Effector memory CD8-positive, alpha-beta T cell (primary cell): ENCODE measurements around the gene STK32C.
A peak's percentile ranks its signal among the peaks of the same experiment; 100 is the strongest.

ENCODE experiments used
- ATAC-seq: fragments of 150-1000 bp; cut with Tn5 transposase; replicated peaks from 2 replicates; pipeline ENCODE4 v1.10.0; 2021; ENCODE audit warnings: mild to moderate bottlenecking, moderate library complexity
- DNase-seq, 3 experiments: peaks; one replicate each; pipeline ENCODE4 v3.0.0; 2021
- H3K27ac Mint-ChIP-seq, 2 donors: one replicate each; pipeline ENCODE4 v1.8.0; 2022; ENCODE audit warnings: mild to moderate bottlenecking in 2 of 2, mixed read lengths in 2 of 2, moderate library complexity in 2 of 2
- H3K27me3 Mint-ChIP-seq, 2 donors: one replicate each; pipeline ENCODE4 v1.8.0; 2022; ENCODE audit warnings: mixed read lengths in 2 of 2
- H3K36me3 Mint-ChIP-seq: one replicate; pipeline ENCODE4 v1.8.0; 2022; ENCODE audit warnings: mild to moderate bottlenecking, moderate library complexity, mixed read lengths; ENCODE audit not compliant: insufficient read depth
- H3K4me1 Mint-ChIP-seq, 2 donors: one replicate each; pipeline ENCODE4 v1.8.0; 2022; ENCODE audit warnings: low read depth in 2 of 2, mixed read lengths in 2 of 2
- H3K4me3 Mint-ChIP-seq, 2 donors: one replicate each; pipeline ENCODE4 v1.8.0; 2022; ENCODE audit warnings: mild to moderate bottlenecking in 2 of 2, mixed read lengths in 2 of 2, moderate library complexity in 2 of 2
- H3K9me3 Mint-ChIP-seq, 2 donors: one replicate each; pipeline ENCODE4 v1.8.0; 2022; ENCODE audit warnings: mixed read lengths in 2 of 2

The STK32C gene

GRCh38 chr10:132250481-132251475 is 57.0 kb downstream of the STK32C start:
- peaks cover 4% of the 10 kb centered on the region for H3K36me3 Mint-ChIP-seq
- no peak overlapping the region for H3K27ac Mint-ChIP-seq
- H3K4me3 Mint-ChIP-seq = no peak overlapping the region
- H3K27me3 Mint-ChIP-seq = peaks cover 0 to 7% of the 10 kb centered on the region in 2 donors
- H3K9me3 Mint-ChIP-seq = no peaks in the 10 kb centered on the region
- H3K4me1 Mint-ChIP-seq = peaks cover 8 to 10% of the 10 kb centered on the region in 2 donors
- ATAC-seq = no peak
- no peak for DNase-seq

DNA sequence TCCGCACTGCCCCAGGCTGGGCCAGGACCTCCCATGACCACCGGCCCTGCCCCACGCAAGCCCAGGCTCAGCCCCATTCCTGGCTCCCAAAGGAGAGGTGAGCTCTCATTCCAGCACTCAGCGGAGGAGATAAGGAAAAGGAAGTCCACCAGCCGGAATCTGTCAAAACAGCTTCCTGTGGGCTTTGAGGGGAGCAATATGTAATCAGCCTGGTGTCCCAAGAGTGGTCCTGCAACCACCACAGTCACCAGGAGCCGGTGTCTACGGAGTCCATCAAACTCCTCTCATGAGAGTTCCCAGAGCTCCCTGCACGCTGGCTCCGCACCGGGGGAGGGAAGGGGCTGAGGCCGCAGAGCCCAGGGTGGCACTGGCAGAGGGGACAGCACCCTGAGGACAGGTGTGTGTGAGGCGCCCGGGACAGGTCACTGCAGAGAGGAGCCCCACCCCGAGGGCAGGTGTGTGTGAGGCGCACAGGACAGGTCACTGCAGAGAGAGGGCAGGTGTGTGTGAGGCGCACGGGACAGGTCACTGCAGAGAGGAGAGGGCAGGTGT is 57.9 kb downstream of the STK32C start:
- no peak for ATAC-seq
- DNase-seq = no peak
- H3K4me1 Mint-ChIP-seq = peaks cover 5 to 10% of the 10 kb centered on the region in 2 donors
- no peaks in the 10 kb centered on the region for H3K9me3 Mint-ChIP-seq
- peaks cover 4% of the 10 kb centered on the region for H3K36me3 Mint-ChIP-seq
- no peak overlapping the region for H3K27ac Mint-ChIP-seq
- peaks cover 0 to 7% of the 10 kb centered on the region in 2 donors for H3K27me3 Mint-ChIP-seq
- H3K4me3 Mint-ChIP-seq = no peak overlapping the region

- Mint-ChIP-seq H3K36me3 (peaks cover 4% of the 10 kb centered on the region), H3K9me3 (no peaks in the 10 kb centered on the region), H3K27me3 (peaks cover 0 to 7% of the 10 kb centered on the region in 2 donors), H3K4me3 (no peak overlapping the region), H3K4me1 (peaks cover 3 to 10% of the 10 kb centered on the region in 2 donors), H3K27ac (no peak overlapping the region)
- no peak for ATAC-seq
- no peak for DNase-seq
Observed at GRCh38 chr10:132249226-132249724, 58.5 kb downstream of the STK32C start.

DNA sequence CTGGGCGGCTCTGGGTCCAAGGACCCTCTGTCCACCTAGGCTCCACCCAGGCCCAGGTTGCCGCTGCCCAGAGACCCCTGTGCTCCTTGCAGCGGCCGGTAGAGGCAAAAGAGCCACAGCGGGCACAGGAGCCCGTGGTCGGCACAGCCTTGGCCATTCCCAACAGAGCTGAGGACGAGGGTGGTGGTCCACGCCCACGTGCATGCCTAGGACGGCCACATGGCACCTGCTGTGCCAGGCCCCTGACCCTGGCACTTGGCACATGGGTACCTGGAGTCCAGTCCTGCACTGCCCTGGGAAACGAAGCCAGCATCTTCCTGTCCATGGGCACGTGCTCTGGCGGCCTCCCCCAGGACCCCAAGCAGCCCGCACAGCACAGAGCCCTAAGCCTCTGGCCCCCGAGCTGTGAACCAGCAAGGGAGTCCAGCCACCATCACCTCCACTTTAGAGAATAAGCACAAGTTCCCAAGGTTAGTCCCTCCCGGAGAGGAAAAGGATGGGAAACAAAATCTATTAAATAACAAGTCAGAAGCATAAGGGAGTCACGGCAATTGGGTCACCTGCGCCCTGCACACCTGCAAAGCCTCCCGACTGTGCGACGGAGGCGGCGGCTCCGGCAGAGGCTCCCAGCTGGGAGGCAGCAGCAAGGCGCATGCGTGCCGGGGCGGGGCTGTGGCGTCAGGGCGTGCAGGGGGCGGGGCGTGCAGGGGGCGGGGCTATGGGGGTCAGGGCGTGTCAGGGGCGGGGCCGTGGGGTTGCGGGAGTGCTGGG is 59.1 kb downstream of the STK32C start:
- Mint-ChIP-seq H3K4me3 (peak overlapping the region; percentile 58 to 69), H3K36me3 (peaks cover 4% of the 10 kb centered on the region), H3K27ac (no peak overlapping the region), H3K4me1 (peaks cover 3 to 10% of the 10 kb centered on the region in 2 donors), H3K27me3 (peaks cover 0 to 7% of the 10 kb centered on the region in 2 donors), H3K9me3 (no peaks in the 10 kb centered on the region)
- ATAC-seq (peak; percentile 63), DNase-seq (peak; percentile 35 to 42 (median 38))

- DNase-seq (no peak), ATAC-seq (no peak)
- Mint-ChIP-seq H3K27me3 (peaks cover 0 to 7% of the 10 kb centered on the region in 2 donors), H3K9me3 (no peaks in the 10 kb centered on the region), H3K36me3 (peaks cover 4% of the 10 kb centered on the region), H3K4me1 (peaks cover 3 to 10% of the 10 kb centered on the region in 2 donors), H3K4me3 (peak overlapping the region; percentile 21 to 22), H3K27ac (no peak overlapping the region)
Observed at GRCh38 chr10:132247943-132248342, 59.8 kb downstream of the STK32C start.

DNA sequence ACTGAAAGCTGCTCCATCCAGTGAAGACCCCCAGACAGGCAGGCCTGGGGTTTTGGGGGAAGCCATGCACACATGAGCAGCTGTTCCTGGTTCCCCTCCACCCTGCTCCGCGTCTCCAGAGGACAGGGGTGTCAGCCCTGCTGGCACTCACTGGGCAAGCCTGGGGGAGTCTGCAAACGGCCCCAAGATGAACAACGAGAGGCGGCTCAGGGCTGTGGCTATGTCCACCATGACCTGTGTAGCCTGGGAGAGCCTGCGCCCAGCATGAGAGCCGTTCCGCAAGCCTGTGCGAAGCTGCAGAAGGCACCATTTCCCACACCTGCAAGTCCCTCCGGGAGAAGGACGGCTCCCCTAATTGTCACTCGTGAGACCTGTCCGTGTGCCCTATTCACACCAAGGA is 61.5 kb downstream of the STK32C start:
- Mint-ChIP-seq H3K9me3 (no peaks in the 10 kb centered on the region), H3K27me3 (peaks cover 0 to 7% of the 10 kb centered on the region in 2 donors), H3K4me1 (peaks cover 3 to 10% of the 10 kb centered on the region in 2 donors), H3K27ac (peak overlapping the region in 1 of 2 donors; percentile 10), H3K36me3 (no peaks in the 10 kb centered on the region), H3K4me3 (no peak overlapping the region)
- no peak for ATAC-seq
- DNase-seq = no peak

DNA sequence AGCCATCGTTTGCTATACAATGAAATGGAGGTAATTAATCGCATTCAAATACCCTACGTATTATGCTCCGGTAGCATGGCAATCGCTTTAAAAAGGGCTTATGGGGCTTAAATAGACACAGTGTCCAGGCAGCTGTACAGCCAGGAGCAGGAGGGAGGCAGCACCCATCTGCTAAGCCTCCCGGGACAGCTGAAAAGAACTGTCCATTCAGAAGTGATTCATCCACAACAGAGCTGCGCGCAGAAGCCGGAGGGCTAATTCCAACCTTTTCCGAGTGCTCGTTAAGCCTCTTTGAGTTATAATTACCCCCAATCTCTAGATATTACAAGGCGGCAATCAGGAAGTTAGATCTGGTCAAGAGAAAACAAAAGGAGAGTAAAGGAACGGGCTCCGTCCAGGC is 62.7 kb downstream of the STK32C start:
- Mint-ChIP-seq H3K4me1 (peaks cover 3 to 10% of the 10 kb centered on the region in 2 donors), H3K27me3 (peaks cover 0 to 7% of the 10 kb centered on the region in 2 donors), H3K27ac (no peak overlapping the region), H3K4me3 (no peak overlapping the region), H3K36me3 (no peaks in the 10 kb centered on the region), H3K9me3 (no peaks in the 10 kb centered on the region)
- no peak for DNase-seq
- ATAC-seq = no peak

GRCh38 chr10:132243626-132244025 is 64.1 kb downstream of the STK32C start:
- Mint-ChIP-seq H3K4me3 (no peak overlapping the region), H3K36me3 (no peaks in the 10 kb centered on the region), H3K4me1 (peaks cover 3 to 8% of the 10 kb centered on the region in 2 donors), H3K27me3 (peaks cover 0 to 7% of the 10 kb centered on the region in 2 donors), H3K9me3 (no peaks in the 10 kb centered on the region), H3K27ac (peak overlapping the region in 1 of 2 donors; percentile 35)
- no peak for DNase-seq
- ATAC-seq = no peak

GRCh38 chr10:132243141-132243540 is 64.6 kb downstream of the STK32C start:
- H3K27ac Mint-ChIP-seq = no peak overlapping the region
- no peaks in the 10 kb centered on the region for H3K36me3 Mint-ChIP-seq
- ATAC-seq (no peak), DNase-seq (no peak)
- no peak overlapping the region for H3K4me3 Mint-ChIP-seq
- H3K4me1 Mint-ChIP-seq = peaks cover 3 to 7% of the 10 kb centered on the region in 2 donors
- no peaks in the 10 kb centered on the region for H3K9me3 Mint-ChIP-seq
- peaks cover 0 to 7% of the 10 kb centered on the region in 2 donors for H3K27me3 Mint-ChIP-seq

DNA sequence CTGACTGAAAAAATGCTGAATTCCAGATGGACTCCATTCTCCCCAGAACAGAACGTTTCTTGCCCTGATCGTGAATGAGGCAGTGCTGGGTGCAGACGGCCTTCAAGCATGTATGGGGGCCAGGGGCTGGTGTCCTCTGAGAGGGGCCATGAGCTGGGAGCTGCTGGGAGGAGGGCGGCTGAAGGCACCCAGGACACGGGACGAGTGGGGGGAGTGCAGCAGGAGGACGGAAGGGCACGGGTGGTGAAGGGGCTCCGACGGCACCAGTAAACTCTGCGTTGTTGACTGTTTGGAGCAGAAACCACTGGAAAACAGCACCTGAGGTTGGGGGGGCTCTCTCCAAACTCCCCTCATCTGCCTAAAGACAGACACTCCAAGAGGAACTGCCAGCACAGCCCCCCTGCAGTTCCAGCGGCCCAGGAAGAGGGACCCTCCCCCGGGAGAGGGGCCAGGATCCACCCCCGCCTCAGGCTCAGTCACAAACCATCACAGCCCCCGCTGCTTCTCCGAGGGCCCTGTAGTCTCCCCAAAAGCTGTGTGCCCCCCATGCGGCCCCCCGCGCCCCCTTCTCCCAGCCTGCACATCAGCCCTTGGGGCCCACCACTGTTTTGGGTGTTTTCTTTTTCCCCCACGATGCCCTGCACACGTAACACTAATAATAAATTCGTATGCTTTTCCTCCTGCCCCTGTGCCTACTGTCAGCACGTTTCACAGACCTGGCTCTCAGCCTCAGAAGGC is 65.5 kb downstream of the STK32C start:
- no peaks in the 10 kb centered on the region for H3K9me3 Mint-ChIP-seq
- DNase-seq (no peak), ATAC-seq (no peak)
- H3K4me1 Mint-ChIP-seq = peaks cover 3% of the 10 kb centered on the region in 2 donors
- H3K36me3 Mint-ChIP-seq = no peaks in the 10 kb centered on the region
- no peak overlapping the region for H3K27ac Mint-ChIP-seq
- peaks cover 0 to 3% of the 10 kb centered on the region in 2 donors for H3K27me3 Mint-ChIP-seq
- no peak overlapping the region for H3K4me3 Mint-ChIP-seq

DNA sequence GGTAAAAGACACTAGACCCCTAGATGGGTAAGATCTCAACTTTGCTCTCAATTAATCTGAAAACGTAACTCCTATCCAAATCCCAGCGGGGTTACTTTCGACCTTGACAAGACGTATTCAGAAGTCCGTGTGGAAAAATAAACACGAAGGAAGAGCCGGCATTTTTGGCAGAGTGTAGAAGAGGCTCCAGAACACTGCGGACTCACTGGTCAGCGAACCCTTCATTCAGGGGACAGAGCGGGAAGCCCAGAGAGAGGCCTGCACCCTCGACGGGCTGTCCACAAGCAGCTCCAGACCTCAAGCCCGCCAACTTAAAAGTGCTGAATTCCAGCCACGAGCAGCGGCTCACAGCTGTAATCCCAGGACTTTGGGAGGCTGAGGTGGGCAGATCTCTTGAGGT is 66.3 kb downstream of the STK32C start:
- H3K4me3 Mint-ChIP-seq = no peak overlapping the region
- no peak for ATAC-seq

GRCh38 chr10:132241086-132241485 is 66.7 kb downstream of the STK32C start:
- H3K36me3 Mint-ChIP-seq = no peaks in the 10 kb centered on the region
- no peaks in the 10 kb centered on the region for H3K27me3 Mint-ChIP-seq
- DNase-seq (no peak), ATAC-seq (no peak)
- no peaks in the 10 kb centered on the region for H3K9me3 Mint-ChIP-seq
- H3K4me1 Mint-ChIP-seq = peaks cover 3% of the 10 kb centered on the region in 2 donors
- no peak overlapping the region for H3K27ac Mint-ChIP-seq
- H3K4me3 Mint-ChIP-seq = no peak overlapping the region

More for the DNA sequence above, 66.3 kb downstream of the STK32C start:
- DNase-seq = no peak
- H3K9me3 Mint-ChIP-seq = no peaks in the 10 kb centered on the region
- H3K36me3 Mint-ChIP-seq = no peaks in the 10 kb centered on the region
- peaks cover 3% of the 10 kb centered on the region in 2 donors for H3K4me1 Mint-ChIP-seq
- no peak overlapping the region for H3K27ac Mint-ChIP-seq
- H3K27me3 Mint-ChIP-seq = no peaks in the 10 kb centered on the region
